Psoas muscle (tissue), 8 donors: Measurements from ENCODE around the gene C11orf24. TPM values are rescaled to one million over a fixed set of nuclear protein-coding genes. Genes with fewer than 3 reads are reported as not detected.
A peak's percentile ranks its signal among the peaks of the same experiment; 100 is the strongest.

Source experiments
- ATAC-seq, 4 donors: fragments of 200-7000 bp; cut with Tn5 transposase; one replicate each; pipeline ENCODE4 v1.9.1; 2020; ENCODE audit warnings: moderate library complexity in 3 of 4, mild to moderate bottlenecking in 2 of 4
- DNase-seq, 2 donors: peaks; one replicate each; pipeline ENCODE4 v3.0.0-alpha.2; 2020
- H3K27ac ChIP-seq: fragments of 200-600 bp; one replicate; pipeline ENCODE4 v1.8.0; 2022
- H3K27me3 ChIP-seq, 3 donors: fragments of 200-600 bp in 1 of 3; one replicate each; pipeline versions ENCODE4 v1.6.1 to v1.8.0; 2013 to 2022; ENCODE audit warnings: low read length in 2 of 3, mild to moderate bottlenecking in 2 of 3, moderate library complexity in 1 of 3; ENCODE audit not compliant: insufficient read depth in 3 of 3
- H3K36me3 ChIP-seq, 2 donors: fragments of 200-600 bp in 1 of 2; one replicate each; pipeline versions ENCODE4 v1.6.1 to v1.8.0; 2013 to 2022; ENCODE audit warnings: low read depth in 1 of 2, mild to moderate bottlenecking in 1 of 2, moderate library complexity in 1 of 2; ENCODE audit not compliant: insufficient read depth in 1 of 2
- H3K4me1 ChIP-seq: fragments of 200-600 bp; one replicate; pipeline ENCODE4 v1.8.0; 2022
- H3K4me3 ChIP-seq: fragments of 200-600 bp; one replicate; pipeline ENCODE4 v1.8.0; 2022; ENCODE audit warnings: mild to moderate bottlenecking
- H3K9me3 ChIP-seq: fragments of 200-600 bp; one replicate; pipeline ENCODE4 v1.8.0; 2022
- WGBS, 3 donors: extraction: QIAGEN DNeasy Blood & Tissue Kit; methylation state at CpG; one replicate each; pipeline versions ENCODE4 v1.1.6 to v1.1.7; 2013; 5-methylcytosine and 5-hydroxymethylcytosine counted together
- intact Hi-C, 2 donors: fragments of 100-400 bp; cut with DNase I; formaldehyde crosslinking; loops; one replicate each; pipeline versions ENCODE4 v1.11.0 to v1.14.2; 2022
- polyA plus RNA-seq, 3 donors: library from polyadenylated mRNA; stranded (reverse); fragments of 200-250 nt; gene quantifications; one replicate each; pipeline ENCODE4 v1.2.3, GENCODE V29; 2013
- total RNA-seq, 4 donors: library from RNA; stranded (reverse); fragmentation: NEBNext Ultra II Directional in 2 of 4; extraction: Animal tissue kit (Norgen Biotek cat#: 25700) in 2 of 4; gene quantifications; one replicate each; pipeline versions ENCODE4 v1.2.1 to v1.2.4, GENCODE V29; 2021 to 2023
- TF ChIP-seq, protein P1 (sequence below): fragments of 200-600 bp; IDR thresholded peaks from one replicate; pipeline ENCODE4 v1.8.0; 2022; ENCODE audit warnings: antibody characterized with exemption
- donor health status: healthy with polysubstance abuse.
- donor health status: DM: no; HTN: no; CAD: no; lungs with moderate emphysema.
- donor health status: Bipolar disorder and iron deficiency.
- donor health status: healthy.
- donor health status: DM: yes; HTN: yes; CAD: no.
- donor health status: DM: no; HTN: no; CAD: no.
- donor health status: DM: no; HTN: no; CAD: no.
- donor health status: DM: yes; HTN: yes; CAD: no.

C11orf24 gene
- total and polyA plus RNA-seq, 7 donors: 9.0 to 49.8 (median 20.7) TPM

GRCh38 chr11:68214173-68215086 lies 57.3 kb downstream of the C11orf24 start:
- no peaks in the 10 kb centered on the region for H3K9me3 ChIP-seq
- 17 to 26% (median 22%) methylated on average over 40 to 58 of the region's 58 CpGs for WGBS, 3 donors
- intact Hi-C loops: no loop called here
- ATAC-seq (peak; percentile 1 to 12 (median 4)), DNase-seq (peak; percentile 23 to 59)
- peak overlapping the region; percentile 92 for H3K4me3 ChIP-seq
- no peaks in the 10 kb centered on the region for H3K27me3 ChIP-seq
- peaks cover 46% of the 10 kb centered on the region for H3K4me1 ChIP-seq
- peak overlapping the region; percentile 96 for H3K27ac ChIP-seq
- TF ChIP-seq, protein P1, sequence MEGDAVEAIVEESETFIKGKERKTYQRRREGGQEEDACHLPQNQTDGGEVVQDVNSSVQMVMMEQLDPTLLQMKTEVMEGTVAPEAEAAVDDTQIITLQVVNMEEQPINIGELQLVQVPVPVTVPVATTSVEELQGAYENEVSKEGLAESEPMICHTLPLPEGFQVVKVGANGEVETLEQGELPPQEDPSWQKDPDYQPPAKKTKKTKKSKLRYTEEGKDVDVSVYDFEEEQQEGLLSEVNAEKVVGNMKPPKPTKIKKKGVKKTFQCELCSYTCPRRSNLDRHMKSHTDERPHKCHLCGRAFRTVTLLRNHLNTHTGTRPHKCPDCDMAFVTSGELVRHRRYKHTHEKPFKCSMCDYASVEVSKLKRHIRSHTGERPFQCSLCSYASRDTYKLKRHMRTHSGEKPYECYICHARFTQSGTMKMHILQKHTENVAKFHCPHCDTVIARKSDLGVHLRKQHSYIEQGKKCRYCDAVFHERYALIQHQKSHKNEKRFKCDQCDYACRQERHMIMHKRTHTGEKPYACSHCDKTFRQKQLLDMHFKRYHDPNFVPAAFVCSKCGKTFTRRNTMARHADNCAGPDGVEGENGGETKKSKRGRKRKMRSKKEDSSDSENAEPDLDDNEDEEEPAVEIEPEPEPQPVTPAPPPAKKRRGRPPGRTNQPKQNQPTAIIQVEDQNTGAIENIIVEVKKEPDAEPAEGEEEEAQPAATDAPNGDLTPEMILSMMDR: no peak
- H3K36me3 ChIP-seq: no peaks in the 10 kb centered on the region

DNA sequence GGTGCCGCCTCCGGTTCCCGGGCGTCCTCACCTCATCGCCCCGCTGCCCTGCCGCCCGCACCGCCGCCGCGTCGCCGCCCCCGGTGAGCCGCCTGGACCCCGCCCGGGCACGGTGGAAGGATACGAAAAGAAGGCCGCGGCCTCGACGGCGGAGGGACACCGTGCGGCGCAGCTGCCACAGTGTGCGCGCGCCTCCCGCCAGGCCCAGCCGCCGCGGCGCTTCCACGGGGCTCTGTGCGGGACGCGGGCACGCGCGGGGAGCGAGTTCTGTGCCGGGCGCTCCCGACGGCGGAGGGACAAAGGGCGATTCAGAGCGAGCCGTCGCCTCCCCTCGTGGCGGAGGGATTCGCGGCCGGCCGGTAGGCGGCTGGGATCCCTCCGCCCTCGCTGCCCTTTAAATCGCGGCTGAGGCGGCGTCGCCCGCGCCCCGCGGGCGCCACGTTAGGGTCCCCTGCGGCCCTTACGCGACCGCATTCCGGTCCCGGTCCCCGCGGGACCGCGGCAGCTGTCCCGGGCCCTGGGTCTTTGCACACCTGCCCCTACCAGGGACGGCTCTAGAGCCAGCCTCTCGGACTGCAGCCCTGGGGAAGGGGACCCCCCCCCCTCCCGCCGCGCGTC lies 58.1 kb downstream of the C11orf24 start:
- no peaks in the 10 kb centered on the region for H3K27me3 ChIP-seq
- intact Hi-C loops: no loop called here
- DNase-seq (peak; percentile 93 to 95), ATAC-seq (peak; percentile 59 to 67 (median 61))
- H3K4me1 ChIP-seq: peaks cover 53% of the 10 kb centered on the region
- no peaks in the 10 kb centered on the region for H3K9me3 ChIP-seq
- TF ChIP-seq, protein P1: no peak
- H3K4me3 ChIP-seq: peak overlapping the region; percentile 92
- WGBS, 3 donors: 0% methylated on average over 53 to 90 of the region's 90 CpGs
- H3K36me3 ChIP-seq: no peaks in the 10 kb centered on the region
- H3K27ac ChIP-seq: peak overlapping the region; percentile 96

DNA sequence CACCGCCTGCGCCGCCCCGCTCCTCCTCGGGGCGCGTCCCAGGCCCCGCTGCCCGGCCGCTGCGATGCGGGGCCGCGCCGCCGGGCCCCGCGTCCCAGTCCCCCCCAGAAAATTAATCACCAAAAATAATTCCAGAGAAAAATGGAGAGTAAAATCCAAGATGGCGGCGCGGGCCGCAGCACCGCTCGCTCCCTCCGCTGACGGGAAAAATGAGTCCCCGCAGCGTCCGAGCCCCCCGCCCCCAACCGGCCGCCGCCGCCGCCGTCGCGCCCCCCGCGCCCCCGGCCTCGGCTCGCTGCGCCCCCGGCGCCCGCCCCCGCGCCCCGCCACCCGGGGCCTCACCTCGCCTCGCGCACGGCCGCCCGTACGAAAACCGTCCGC lies 58.6 kb downstream of the C11orf24 start, which contains the start of gene KMT5B:
KMT5B (minus strand) TSS at position 162 of the 381 bp plus-strand sequence. CDS start 23,220 bp downstream, outside the sequence.
- no peak for ATAC-seq
- TF ChIP-seq, protein P1: no peak
- intact Hi-C loops: no loop called here
- H3K27ac ChIP-seq: peak within 1 kb of the TSS; percentile 96
- peak in 1 of 2 donors; percentile 74 for DNase-seq
- no peaks in the 10 kb centered on the region for H3K27me3 ChIP-seq
- peaks cover 59% of the 10 kb centered on the region for H3K4me1 ChIP-seq
- no peaks in the 10 kb centered on the region for H3K9me3 ChIP-seq
- peak within 1 kb of the TSS; percentile 92 for H3K4me3 ChIP-seq
- H3K36me3 ChIP-seq: no peaks in the 10 kb centered on the region
- 1% methylated on average over 23 to 60 of the region's 60 CpGs for WGBS, 3 donors

- no peaks in the 10 kb centered on the region for H3K36me3 ChIP-seq
- peak overlapping the region; percentile 96 for H3K27ac ChIP-seq
- H3K4me3 ChIP-seq: peak overlapping the region; percentile 92
- H3K4me1 ChIP-seq: peaks cover 59% of the 10 kb centered on the region
- ATAC-seq (peak; percentile 48 to 56 (median 53)), DNase-seq (peak; percentile 78 to 88)
- no peaks in the 10 kb centered on the region for H3K9me3 ChIP-seq
- H3K27me3 ChIP-seq: no peaks in the 10 kb centered on the region
- WGBS, 3 donors: 0 to 1% (median 0%) methylated on average over 26 to 80 of the region's 80 CpGs
- TF ChIP-seq, protein P1: peak; percentile 51
- intact Hi-C loops: no loop called here
These were observed 59.2 kb downstream of the C11orf24 start for GRCh38 chr11:68212421-68213134.
